Subcutaneous adipose tissue (tissue), 4 donors: ENCODE measurements around the gene IGFBP6. TPM values are rescaled to one million over a fixed set of nuclear protein-coding genes. Genes with fewer than 3 reads are reported as not detected.

ENCODE experiments used
- total RNA-seq, 4 donors: library from RNA; depleted of rRNA; stranded (reverse); fragments of >200 nt; gene quantifications; one replicate each; pipeline ENCODE4 v1.1.0, GENCODE V29; 2016
- TF ChIP-seq, protein P1 (sequence below): fragments of 450-650 bp; IDR thresholded peaks from one replicate; pipeline ENCODE4 v1.5.1; 2016; ENCODE audit warnings: low read depth, mild to moderate bottlenecking, control low read depth, antibody characterized with exemption, moderate library complexity

IGFBP6 gene
- total RNA-seq, 4 donors from 2014 or later: 224 to 1,933 (median 278) TPM

DNA sequence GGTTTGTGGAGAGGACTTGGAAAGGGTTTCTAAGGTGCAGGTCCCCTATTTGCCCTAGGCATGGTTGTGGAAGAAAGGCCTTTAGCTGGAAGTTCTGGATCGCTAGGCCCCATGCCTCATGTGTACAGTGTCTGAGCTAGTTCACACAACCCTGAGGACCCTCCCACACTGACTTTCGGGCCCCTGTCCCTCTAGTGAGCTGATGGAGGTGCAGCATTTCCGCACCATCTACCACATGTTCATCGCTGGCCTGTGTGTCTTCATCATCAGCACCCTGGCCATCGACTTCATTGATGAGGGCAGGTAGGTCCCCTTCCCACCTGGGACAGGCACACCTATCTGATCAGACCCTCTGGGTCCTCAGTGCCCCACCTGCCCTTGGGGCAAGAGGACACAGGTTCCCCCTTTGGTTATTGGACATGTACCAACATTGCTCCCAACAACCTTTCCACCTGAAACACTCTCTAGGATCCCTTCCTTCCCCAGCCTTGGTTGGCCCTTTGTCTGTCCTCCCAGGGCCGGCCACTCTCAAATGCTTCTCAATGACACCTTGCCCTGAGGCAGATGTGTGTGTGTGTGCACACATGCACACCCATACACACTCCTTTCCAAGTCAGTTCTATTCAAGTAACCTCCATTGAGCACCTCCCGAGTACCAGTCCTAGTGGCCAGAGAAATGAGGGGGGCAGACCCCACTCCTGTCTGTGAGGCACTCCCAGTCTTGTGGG, 8.4 kb downstream of the IGFBP6 start:
- TF ChIP-seq, protein P1, sequence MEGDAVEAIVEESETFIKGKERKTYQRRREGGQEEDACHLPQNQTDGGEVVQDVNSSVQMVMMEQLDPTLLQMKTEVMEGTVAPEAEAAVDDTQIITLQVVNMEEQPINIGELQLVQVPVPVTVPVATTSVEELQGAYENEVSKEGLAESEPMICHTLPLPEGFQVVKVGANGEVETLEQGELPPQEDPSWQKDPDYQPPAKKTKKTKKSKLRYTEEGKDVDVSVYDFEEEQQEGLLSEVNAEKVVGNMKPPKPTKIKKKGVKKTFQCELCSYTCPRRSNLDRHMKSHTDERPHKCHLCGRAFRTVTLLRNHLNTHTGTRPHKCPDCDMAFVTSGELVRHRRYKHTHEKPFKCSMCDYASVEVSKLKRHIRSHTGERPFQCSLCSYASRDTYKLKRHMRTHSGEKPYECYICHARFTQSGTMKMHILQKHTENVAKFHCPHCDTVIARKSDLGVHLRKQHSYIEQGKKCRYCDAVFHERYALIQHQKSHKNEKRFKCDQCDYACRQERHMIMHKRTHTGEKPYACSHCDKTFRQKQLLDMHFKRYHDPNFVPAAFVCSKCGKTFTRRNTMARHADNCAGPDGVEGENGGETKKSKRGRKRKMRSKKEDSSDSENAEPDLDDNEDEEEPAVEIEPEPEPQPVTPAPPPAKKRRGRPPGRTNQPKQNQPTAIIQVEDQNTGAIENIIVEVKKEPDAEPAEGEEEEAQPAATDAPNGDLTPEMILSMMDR: no peak

DNA sequence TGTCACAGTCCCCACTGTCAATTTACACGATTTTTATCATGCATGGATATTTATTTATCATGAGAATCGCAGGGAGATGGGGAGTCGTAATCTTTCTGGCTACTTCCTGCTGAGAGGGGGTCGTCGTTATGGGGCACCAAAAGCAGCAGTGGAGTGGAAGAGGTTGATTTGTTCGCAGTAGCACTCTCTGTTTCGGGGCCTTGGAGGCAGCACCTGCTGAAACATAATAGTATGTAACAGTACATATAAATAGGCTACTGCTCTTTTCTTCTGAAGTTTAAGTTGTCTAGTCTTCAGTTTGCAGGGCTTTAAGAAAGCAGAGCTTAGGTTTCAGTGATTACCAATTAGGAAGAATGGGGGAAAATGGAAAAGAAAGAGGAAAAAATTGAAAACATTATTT, 9.7 kb downstream of the IGFBP6 start:
- TF ChIP-seq, protein P1: no peak

DNA sequence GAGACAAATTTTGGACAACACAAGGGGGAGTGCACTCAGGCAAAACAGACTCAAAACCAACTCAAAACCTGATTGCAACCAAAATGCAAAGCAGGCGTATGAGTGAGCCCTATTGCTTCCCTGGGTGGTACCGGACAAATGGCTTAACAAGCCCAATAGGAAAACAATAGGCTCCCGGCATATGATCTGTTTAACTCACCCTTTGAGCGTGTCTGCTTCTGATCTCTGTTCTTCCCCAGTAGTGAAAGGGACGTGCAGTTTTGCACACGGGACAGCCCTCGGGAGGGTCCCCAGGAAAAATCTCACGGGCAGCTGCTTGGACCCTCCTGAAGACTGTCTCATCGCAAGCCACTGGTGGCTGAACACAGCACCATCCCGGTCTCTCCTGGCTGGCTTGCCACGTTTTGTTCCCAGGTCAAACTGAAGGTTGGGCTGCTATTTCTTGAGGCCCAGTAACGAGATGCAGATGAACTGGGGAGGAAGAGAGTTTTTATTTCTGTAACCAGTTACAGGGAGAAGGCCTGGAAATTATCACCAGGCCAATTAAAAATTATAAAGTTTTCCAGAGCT, 15.8 kb downstream of the IGFBP6 start:
- TF ChIP-seq, protein P1: no peak

DNA sequence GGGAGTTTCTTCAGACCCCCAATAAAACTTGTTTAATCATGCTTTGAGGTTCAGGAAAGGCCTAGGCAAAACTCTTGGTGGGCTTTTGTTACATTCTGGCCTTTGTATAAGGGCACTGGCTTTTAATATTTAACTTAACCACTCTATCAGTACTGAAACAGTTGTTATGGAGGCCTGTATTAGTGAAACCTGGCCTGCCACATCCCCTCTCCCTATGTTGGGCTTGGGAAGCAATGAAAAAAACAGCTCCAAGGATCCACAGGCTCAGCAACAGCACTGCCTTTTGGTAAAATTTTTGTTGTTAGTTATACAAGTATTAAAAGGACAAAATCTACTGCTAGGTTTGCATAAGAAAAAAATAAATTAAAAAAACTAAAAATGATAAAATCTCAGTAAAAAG, 16.5 kb downstream of the IGFBP6 start:
- TF ChIP-seq, protein P1: no peak

DNA sequence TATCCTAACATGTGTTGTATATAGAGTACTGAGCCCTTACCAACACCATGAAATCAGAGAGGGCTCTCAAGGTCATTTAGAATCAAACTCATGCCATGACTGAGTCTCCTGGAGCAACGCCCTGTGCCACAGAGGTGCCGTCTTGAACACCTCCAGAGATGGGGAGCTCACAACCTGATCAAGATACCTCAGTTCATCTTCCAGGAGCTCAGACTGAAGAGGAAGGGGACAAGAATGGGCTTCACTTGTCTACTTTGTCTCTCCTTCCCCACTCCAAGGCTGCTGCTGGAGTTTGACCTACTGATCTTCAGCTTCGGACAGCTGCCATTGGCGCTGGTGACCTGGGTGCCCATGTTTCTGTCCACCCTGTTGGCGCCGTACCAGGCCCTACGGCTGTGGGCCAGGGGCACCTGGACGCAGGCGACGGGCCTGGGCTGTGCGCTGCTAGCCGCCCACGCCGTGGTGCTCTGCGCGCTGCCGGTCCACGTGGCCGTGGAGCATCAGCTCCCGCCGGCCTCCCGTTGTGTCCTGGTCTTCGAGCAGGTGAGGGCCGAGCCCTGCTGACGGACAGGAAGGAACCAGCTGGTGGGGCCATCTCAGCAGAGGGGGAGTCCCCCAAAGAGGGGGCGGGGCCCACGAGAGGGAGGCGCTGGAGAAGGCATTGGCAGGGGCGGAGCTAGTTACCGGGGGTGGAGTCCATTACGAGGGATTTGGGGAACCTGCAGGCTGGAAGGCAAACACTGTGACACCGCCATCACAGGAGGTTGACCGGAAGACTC, 17.8 kb downstream of the IGFBP6 start:
- TF ChIP-seq, protein P1: no peak

DNA sequence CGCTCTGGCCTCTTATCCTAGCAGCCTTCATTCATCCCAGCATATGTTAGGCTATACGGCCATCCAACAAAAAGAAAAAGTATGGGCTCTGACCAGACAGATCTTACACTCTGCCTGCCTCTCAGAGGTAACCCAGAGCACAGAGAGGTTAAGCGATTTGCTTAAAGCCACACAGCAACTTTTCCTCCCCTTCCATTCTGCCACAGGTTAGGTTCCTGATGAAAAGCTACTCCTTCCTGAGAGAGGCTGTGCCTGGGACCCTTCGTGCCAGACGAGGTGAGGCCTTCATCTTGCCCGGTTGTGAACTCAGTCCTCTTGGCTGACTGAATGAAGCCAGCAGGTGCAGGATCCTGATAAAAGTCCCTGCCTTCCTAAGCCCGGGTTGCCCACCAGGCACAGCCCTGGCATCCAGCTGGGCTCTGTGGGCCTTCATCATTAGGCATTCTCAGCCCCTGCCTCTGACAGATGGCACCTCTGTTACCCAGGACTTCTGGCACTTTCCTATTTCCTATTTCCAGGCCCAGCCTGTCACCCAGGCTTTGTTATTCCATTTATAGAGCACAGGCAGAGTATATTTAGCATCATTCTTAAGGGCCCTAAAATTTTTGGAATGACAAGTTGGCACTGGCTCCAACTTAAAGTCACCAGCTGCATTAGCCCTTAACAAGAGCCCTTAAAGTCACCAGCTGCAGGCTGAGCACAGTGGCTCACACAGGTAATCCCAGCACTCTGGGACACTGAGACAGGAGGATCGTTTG, 18.6 kb downstream of the IGFBP6 start:
- TF ChIP-seq, protein P1: no peak
